H9 (cell line): ENCODE data around the gene TNIK. TPM values are rescaled to one million over a fixed set of nuclear protein-coding genes. Genes with fewer than 3 reads are reported as not detected.

Experiments used
- DNase-seq: peaks from one replicate; pipeline ENCODE4 v3.0.0-alpha.2; 2017
- H2AFZ ChIP-seq: one replicate; pipeline ENCODE4 v1.6.1; 2013; ENCODE audit warnings: mild to moderate bottlenecking, low read length, control low read depth, moderate library complexity
- H2AK5ac ChIP-seq: 2 replicates; pipeline ENCODE4 v1.6.1; 2013; ENCODE audit warnings: low read length, control low read depth, mixed read lengths; ENCODE audit not compliant: insufficient read length
- H2BK120ac ChIP-seq: one replicate; pipeline ENCODE4 v1.6.1; 2013; ENCODE audit warnings: low read depth, mild to moderate bottlenecking, low read length, control low read depth, inconsistent platforms; ENCODE audit not compliant: poor library complexity, severe bottlenecking
- H2BK12ac ChIP-seq: 2 replicates; pipeline ENCODE4 v1.6.1; 2013; ENCODE audit warnings: low read length, control low read depth, mixed read lengths, low read depth; ENCODE audit not compliant: insufficient read length
- H2BK15ac ChIP-seq: 2 replicates; pipeline ENCODE4 v1.6.1; 2013; ENCODE audit warnings: low read depth, low read length, control low read depth
- H2BK20ac ChIP-seq: one replicate; pipeline ENCODE4 v1.6.1; 2013; ENCODE audit warnings: low read depth, mild to moderate bottlenecking, low read length, control low read depth, inconsistent platforms; ENCODE audit not compliant: poor library complexity, severe bottlenecking
- H2BK5ac ChIP-seq: 2 replicates; pipeline ENCODE4 v1.6.1; 2013; ENCODE audit warnings: low read length, control low read depth, mixed read lengths; ENCODE audit not compliant: insufficient read length
- H3K14ac ChIP-seq: 2 replicates; pipeline ENCODE4 v1.6.1; 2013; ENCODE audit warnings: low read length, control low read depth; ENCODE audit not compliant: insufficient read depth
- H3K18ac ChIP-seq: 2 replicates; pipeline ENCODE4 v1.6.1; 2013; ENCODE audit warnings: low read depth, mild to moderate bottlenecking, mixed read lengths, low read length, control low read depth; ENCODE audit not compliant: insufficient read length
- H3K23ac ChIP-seq: 2 replicates; pipeline ENCODE4 v1.6.1; 2013; ENCODE audit warnings: low read length, control low read depth, mixed read lengths, low read depth; ENCODE audit not compliant: insufficient read length
- H3K23me2 ChIP-seq: 2 replicates; pipeline ENCODE4 v1.6.1; 2013; ENCODE audit warnings: low read depth, mild to moderate bottlenecking, mixed read lengths, low read length, control low read depth; ENCODE audit not compliant: insufficient read length, poor library complexity, severe bottlenecking
- H3K27ac ChIP-seq: 2 replicates; pipeline ENCODE4 v1.5.1; 2013; ENCODE audit warnings: low read length, control low read depth, mixed read lengths, low read depth; ENCODE audit not compliant: insufficient read length
- H3K27me3 ChIP-seq: 2 replicates; pipeline ENCODE4 v1.6.1; 2013; ENCODE audit warnings: low read length, control low read depth, inconsistent platforms; ENCODE audit not compliant: insufficient read depth
- H3K4ac ChIP-seq: 2 replicates; pipeline ENCODE4 v1.6.1; 2013; ENCODE audit warnings: low read depth, mild to moderate bottlenecking, control low read depth, inconsistent platforms, low read length, moderate library complexity
- H3K4me1 ChIP-seq: 2 replicates; pipeline ENCODE4 v1.6.1; 2013; ENCODE audit warnings: low read length, control low read depth, inconsistent platforms; ENCODE audit not compliant: insufficient read depth
- H3K4me2 ChIP-seq: 2 replicates; pipeline ENCODE4 v1.6.1; 2013; ENCODE audit warnings: low read length, control low read depth, mixed read lengths; ENCODE audit not compliant: insufficient read length, insufficient read depth
- H3K56ac ChIP-seq: 2 replicates; pipeline ENCODE4 v1.6.1; 2013; ENCODE audit warnings: low read depth, mild to moderate bottlenecking, mixed read lengths, low read length, control low read depth; ENCODE audit not compliant: insufficient read length
- H3K79me1 ChIP-seq: 2 replicates; pipeline ENCODE4 v1.6.1; 2013; ENCODE audit warnings: low read depth, mild to moderate bottlenecking, moderate library complexity, low read length, control low read depth, inconsistent platforms; ENCODE audit not compliant: insufficient read depth, poor library complexity, severe bottlenecking
- H3K79me2 ChIP-seq: 2 replicates; pipeline ENCODE4 v1.6.1; 2013; ENCODE audit warnings: low read length, control low read depth, inconsistent platforms; ENCODE audit not compliant: insufficient read depth
- H3K9ac ChIP-seq: 2 replicates; pipeline ENCODE4 v1.6.1; 2013; ENCODE audit warnings: low read length, control low read depth, mixed read lengths; ENCODE audit not compliant: insufficient read length; ENCODE audit errors: extremely low read depth
- H3K9me3 ChIP-seq: one replicate; pipeline ENCODE4 v1.6.1; 2013; ENCODE audit warnings: low read depth, low read length, inconsistent platforms; ENCODE audit not compliant: control insufficient read depth
- H3T11ph ChIP-seq: one replicate; pipeline ENCODE4 v1.6.1; 2013; ENCODE audit warnings: mild to moderate bottlenecking, low read length, control low read depth, inconsistent platforms
- H4K20me1 ChIP-seq: one replicate; pipeline ENCODE4 v1.6.1; 2013; ENCODE audit not compliant: control insufficient read depth, insufficient read length, insufficient read depth
- H4K5ac ChIP-seq: 2 replicates; pipeline ENCODE4 v1.6.1; 2013; ENCODE audit warnings: low read depth, mild to moderate bottlenecking, mixed read lengths, low read length, control low read depth; ENCODE audit not compliant: insufficient read length
- H4K8ac ChIP-seq: replicated peaks from 2 replicates; pipeline ENCODE4 v1.6.1; 2013; ENCODE audit warnings: low read length, control low read depth, mixed read lengths, low read depth; ENCODE audit not compliant: insufficient read length
- H4K91ac ChIP-seq: 2 replicates; pipeline ENCODE4 v1.6.1; 2013; ENCODE audit warnings: low read depth, mild to moderate bottlenecking, moderate library complexity, mixed read lengths, low read length, control low read depth; ENCODE audit not compliant: insufficient read length
- H3K27ac Mint-ChIP-seq, 3 experiments: 2 replicates in 2 of 3; 3 replicates in 1 of 3; pipeline ENCODE4 v1.8.0; 2020 to 2021; ENCODE audit warnings: mixed read lengths in 3 of 3, mild to moderate bottlenecking in 1 of 3, moderate library complexity in 1 of 3
- H3K27me3 Mint-ChIP-seq: 2 replicates; pipeline ENCODE4 v1.8.0; 2021; ENCODE audit warnings: low read depth, mild to moderate bottlenecking, moderate library complexity, mixed read lengths
- H3K36me3 Mint-ChIP-seq, 3 experiments: 2 replicates in 2 of 3; 3 replicates in 1 of 3; pipeline ENCODE4 v1.8.0; 2020 to 2021; ENCODE audit warnings: low read depth in 3 of 3, mixed read lengths in 3 of 3; ENCODE audit not compliant: insufficient read depth in 1 of 3
- H3K4me1 Mint-ChIP-seq, 2 experiments: 2 replicates each; pipeline ENCODE4 v1.8.0; 2020; ENCODE audit warnings: mixed read lengths in 2 of 2
- H3K4me3 Mint-ChIP-seq, 2 experiments: 2 replicates in 1 of 2; 3 replicates in 1 of 2; pipeline ENCODE4 v1.8.0; 2020 to 2021; ENCODE audit warnings: mild to moderate bottlenecking in 2 of 2, mixed read lengths in 2 of 2, moderate library complexity in 1 of 2
- H3K9me3 Mint-ChIP-seq, 2 experiments: 2 replicates in 1 of 2; 3 replicates in 1 of 2; pipeline ENCODE4 v1.8.0; 2020; ENCODE audit warnings: mild to moderate bottlenecking in 2 of 2, mixed read lengths in 2 of 2, moderate library complexity in 1 of 2
- total RNA-seq: library from RNA; stranded (reverse); gene quantifications from 2 replicates; pipeline ENCODE4 v1.2.1, GENCODE V29; 2021
- TF ChIP-seq, protein P1 (sequence below): fragments of 200-600 bp; sonication (generic); conservative IDR thresholded peaks from 3 replicates; pipeline ENCODE4 v1.8.0; 2021; ENCODE audit warnings: antibody characterized with exemption, mild to moderate bottlenecking

The TNIK gene
- total RNA-seq, 1 experiment from 2014 or later, result 15.9 TPM

DNA sequence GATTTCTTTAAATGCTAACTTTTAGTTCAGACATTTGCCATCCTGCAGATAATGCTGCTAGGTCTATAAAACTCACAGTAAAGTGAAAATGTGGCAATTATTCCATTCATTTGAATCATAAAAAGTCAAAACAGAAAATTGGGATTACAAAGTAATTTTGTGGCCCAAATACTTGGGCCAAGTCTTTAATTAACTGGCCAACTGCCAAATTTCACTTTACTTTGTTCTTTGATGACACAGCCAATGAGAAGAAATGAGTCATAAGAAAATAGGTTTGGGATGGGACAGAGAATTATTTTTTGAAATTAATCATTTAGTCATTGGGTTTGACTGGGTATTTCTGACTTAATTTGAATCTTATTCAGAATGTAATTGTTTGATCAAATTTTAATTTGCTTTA lies 343.8 kb downstream of the TNIK start:
- H3K18ac ChIP-seq, result no peak overlapping the region
- H2AFZ ChIP-seq, result no peak overlapping the region
- no peak overlapping the region for H2BK12ac ChIP-seq
- H3K56ac ChIP-seq, result no peak overlapping the region
- no peaks in the 10 kb centered on the region for H3K23me2 ChIP-seq
- no peak overlapping the region for H3K9ac ChIP-seq
- H2AK5ac ChIP-seq, result no peak overlapping the region
- H2BK5ac ChIP-seq, result no peak overlapping the region
- no peak overlapping the region for H3K23ac ChIP-seq
- Mint-ChIP-seq H3K27ac (no peak overlapping the region), H3K4me1 (peaks cover 15 to 16% of the 10 kb centered on the region in 2 experiments), H3K27me3 (no peaks in the 10 kb centered on the region), H3K36me3 (peaks cover 13 to 25% (median 15%) of the 10 kb centered on the region in 3 experiments), H3K4me3 (no peak overlapping the region), H3K9me3 (peaks cover 5 to 11% of the 10 kb centered on the region in 2 experiments; a peak in 4 of 5 replicates)
- H2BK20ac ChIP-seq, result no peak overlapping the region
- H4K5ac ChIP-seq, result no peak overlapping the region
- no peak for DNase-seq
- no peak overlapping the region for H2BK120ac ChIP-seq
- H3K27ac ChIP-seq, result no peak overlapping the region
- no peak overlapping the region for H4K91ac ChIP-seq
- H3K4me1 ChIP-seq, result peaks cover 5% of the 10 kb centered on the region
- H3K4ac ChIP-seq, result no peak overlapping the region
- H3T11ph ChIP-seq, result no peak overlapping the region
- TF ChIP-seq, protein P1, sequence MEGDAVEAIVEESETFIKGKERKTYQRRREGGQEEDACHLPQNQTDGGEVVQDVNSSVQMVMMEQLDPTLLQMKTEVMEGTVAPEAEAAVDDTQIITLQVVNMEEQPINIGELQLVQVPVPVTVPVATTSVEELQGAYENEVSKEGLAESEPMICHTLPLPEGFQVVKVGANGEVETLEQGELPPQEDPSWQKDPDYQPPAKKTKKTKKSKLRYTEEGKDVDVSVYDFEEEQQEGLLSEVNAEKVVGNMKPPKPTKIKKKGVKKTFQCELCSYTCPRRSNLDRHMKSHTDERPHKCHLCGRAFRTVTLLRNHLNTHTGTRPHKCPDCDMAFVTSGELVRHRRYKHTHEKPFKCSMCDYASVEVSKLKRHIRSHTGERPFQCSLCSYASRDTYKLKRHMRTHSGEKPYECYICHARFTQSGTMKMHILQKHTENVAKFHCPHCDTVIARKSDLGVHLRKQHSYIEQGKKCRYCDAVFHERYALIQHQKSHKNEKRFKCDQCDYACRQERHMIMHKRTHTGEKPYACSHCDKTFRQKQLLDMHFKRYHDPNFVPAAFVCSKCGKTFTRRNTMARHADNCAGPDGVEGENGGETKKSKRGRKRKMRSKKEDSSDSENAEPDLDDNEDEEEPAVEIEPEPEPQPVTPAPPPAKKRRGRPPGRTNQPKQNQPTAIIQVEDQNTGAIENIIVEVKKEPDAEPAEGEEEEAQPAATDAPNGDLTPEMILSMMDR, result no peak
- no peaks in the 10 kb centered on the region for H4K20me1 ChIP-seq
- H2BK15ac ChIP-seq, result no peak overlapping the region
- H3K9me3 ChIP-seq, result no peaks in the 10 kb centered on the region
- H3K14ac ChIP-seq, result no peak overlapping the region
- no peaks in the 10 kb centered on the region for H3K27me3 ChIP-seq
- no peak overlapping the region for H3K4me2 ChIP-seq
- no peaks in the 10 kb centered on the region for H3K79me1 ChIP-seq
- H4K8ac ChIP-seq, result no peak overlapping the region
- H3K79me2 ChIP-seq, result no peaks in the 10 kb centered on the region
